HEK293 (cell line): Measurements from ENCODE around the gene RPIA.

Source experiments
- PBX3 ChIP-seq: sonication (generic); formaldehyde crosslinking; IDR thresholded peaks from 2 replicates; pipeline ENCODE4 v1.8.1; 2022; ENCODE audit warnings: mild to moderate bottlenecking, moderate library complexity, missing genetic modification reagents
- ZNF214 ChIP-seq: fragments of 450-650 bp; formaldehyde crosslinking; IDR thresholded peaks from 2 replicates; pipeline ENCODE4 v1.5.1; 2017; ENCODE audit warnings: missing biosample characterization, mild to moderate bottlenecking, missing genetic modification characterization, borderline replicate concordance
- ZNF366 ChIP-seq: fragments of 450-650 bp; formaldehyde crosslinking; conservative IDR thresholded peaks from 2 replicates; pipeline ENCODE4 v1.5.1; 2016; ENCODE audit warnings: missing biosample characterization, missing genetic modification characterization
- ZNF398 ChIP-seq: fragments of 450-650 bp; formaldehyde crosslinking; IDR thresholded peaks from 2 replicates; pipeline ENCODE4 v1.5.1; 2017; ENCODE audit warnings: missing biosample characterization, missing genetic modification characterization
- ZNF701 ChIP-seq: fragments of 450-650 bp; formaldehyde crosslinking; IDR thresholded peaks from 2 replicates; pipeline ENCODE4 v1.5.1; 2016; ENCODE audit warnings: missing biosample characterization, missing genetic modification characterization
- TF ChIP-seq, protein P1 (sequence below): fragments of 450-650 bp; formaldehyde crosslinking; IDR thresholded peaks from 2 replicates; pipeline ENCODE4 v1.5.1; 2016; ENCODE audit warnings: missing biosample characterization, missing genetic modification characterization
- TF ChIP-seq, protein P2 (sequence below): fragments of 450-650 bp; formaldehyde crosslinking; IDR thresholded peaks from 2 replicates; pipeline ENCODE4 v1.5.1; 2016; ENCODE audit warnings: missing biosample characterization, missing genetic modification characterization

GRCh38 chr2:88735853-88736252 is 44.4 kb downstream of the RPIA start:
- TF ChIP-seq ZNF214 (no peak), ZNF398 (tag by site-specific recombination) (no peak), PBX3 (no peak), ZNF701 (tag by site-specific recombination) (no peak), ZNF366 (tag by site-specific recombination) (no peak)
- TF ChIP-seq, protein P1, sequence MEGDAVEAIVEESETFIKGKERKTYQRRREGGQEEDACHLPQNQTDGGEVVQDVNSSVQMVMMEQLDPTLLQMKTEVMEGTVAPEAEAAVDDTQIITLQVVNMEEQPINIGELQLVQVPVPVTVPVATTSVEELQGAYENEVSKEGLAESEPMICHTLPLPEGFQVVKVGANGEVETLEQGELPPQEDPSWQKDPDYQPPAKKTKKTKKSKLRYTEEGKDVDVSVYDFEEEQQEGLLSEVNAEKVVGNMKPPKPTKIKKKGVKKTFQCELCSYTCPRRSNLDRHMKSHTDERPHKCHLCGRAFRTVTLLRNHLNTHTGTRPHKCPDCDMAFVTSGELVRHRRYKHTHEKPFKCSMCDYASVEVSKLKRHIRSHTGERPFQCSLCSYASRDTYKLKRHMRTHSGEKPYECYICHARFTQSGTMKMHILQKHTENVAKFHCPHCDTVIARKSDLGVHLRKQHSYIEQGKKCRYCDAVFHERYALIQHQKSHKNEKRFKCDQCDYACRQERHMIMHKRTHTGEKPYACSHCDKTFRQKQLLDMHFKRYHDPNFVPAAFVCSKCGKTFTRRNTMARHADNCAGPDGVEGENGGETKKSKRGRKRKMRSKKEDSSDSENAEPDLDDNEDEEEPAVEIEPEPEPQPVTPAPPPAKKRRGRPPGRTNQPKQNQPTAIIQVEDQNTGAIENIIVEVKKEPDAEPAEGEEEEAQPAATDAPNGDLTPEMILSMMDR: no peak
- TF ChIP-seq, protein P2, sequence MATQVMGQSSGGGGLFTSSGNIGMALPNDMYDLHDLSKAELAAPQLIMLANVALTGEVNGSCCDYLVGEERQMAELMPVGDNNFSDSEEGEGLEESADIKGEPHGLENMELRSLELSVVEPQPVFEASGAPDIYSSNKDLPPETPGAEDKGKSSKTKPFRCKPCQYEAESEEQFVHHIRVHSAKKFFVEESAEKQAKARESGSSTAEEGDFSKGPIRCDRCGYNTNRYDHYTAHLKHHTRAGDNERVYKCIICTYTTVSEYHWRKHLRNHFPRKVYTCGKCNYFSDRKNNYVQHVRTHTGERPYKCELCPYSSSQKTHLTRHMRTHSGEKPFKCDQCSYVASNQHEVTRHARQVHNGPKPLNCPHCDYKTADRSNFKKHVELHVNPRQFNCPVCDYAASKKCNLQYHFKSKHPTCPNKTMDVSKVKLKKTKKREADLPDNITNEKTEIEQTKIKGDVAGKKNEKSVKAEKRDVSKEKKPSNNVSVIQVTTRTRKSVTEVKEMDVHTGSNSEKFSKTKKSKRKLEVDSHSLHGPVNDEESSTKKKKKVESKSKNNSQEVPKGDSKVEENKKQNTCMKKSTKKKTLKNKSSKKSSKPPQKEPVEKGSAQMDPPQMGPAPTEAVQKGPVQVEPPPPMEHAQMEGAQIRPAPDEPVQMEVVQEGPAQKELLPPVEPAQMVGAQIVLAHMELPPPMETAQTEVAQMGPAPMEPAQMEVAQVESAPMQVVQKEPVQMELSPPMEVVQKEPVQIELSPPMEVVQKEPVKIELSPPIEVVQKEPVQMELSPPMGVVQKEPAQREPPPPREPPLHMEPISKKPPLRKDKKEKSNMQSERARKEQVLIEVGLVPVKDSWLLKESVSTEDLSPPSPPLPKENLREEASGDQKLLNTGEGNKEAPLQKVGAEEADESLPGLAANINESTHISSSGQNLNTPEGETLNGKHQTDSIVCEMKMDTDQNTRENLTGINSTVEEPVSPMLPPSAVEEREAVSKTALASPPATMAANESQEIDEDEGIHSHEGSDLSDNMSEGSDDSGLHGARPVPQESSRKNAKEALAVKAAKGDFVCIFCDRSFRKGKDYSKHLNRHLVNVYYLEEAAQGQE (tag by site-specific recombination): no peak
